Measurements from ENCODE around the gene TBCC. TPM values are rescaled to one million over a fixed set of nuclear protein-coding genes. Genes with fewer than 3 reads are reported as not detected.

TBCC gene
- total and polyA plus RNA-seq, 4 donors, result 21.6 to 38.0 (median 22.1) TPM

DNA sequence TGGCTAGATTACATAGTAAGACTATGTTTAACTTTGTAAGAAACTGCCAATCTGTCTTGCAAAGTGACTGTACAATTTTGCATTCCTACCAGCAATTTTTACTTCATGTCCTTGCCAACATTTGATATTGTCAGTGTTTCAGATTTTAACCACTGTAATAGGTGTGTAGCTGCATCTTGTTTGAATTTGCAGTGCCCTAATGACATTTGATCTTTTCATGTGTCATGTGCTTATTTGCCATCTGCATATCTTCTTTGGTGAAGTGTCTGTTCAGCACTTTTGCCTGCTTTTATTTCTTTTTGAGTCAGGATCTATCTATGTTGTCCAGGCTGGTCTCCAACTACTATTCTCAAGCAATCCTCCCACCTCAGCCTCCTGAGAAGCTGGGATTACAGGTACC is 21.1 kb downstream of the TBCC start:
- DNase-seq, result no peak
- Histone ChIP-seq H3K27me3 (ENCODE audit: control insufficient read depth in 3 of 3, insufficient read depth in 3 of 3, low read length in 2 of 3) (no peaks in the 10 kb centered on the region), H3K4me3 (no peak overlapping the region), H3K27ac (ENCODE audit: low read depth in 1 of 2, low read length in 1 of 2) (no peak overlapping the region), H3K9me3 (ENCODE audit: control insufficient read depth in 4 of 4, insufficient read depth in 3 of 4, low read length in 3 of 4) (no peaks in the 10 kb centered on the region), H3K4me1 (ENCODE audit: control insufficient read depth in 5 of 5, insufficient read depth in 5 of 5, low read length in 5 of 5) (peaks cover 0 to 5% (median 3%) of the 10 kb centered on the region in 5 donors), H3K36me3 (ENCODE audit: control insufficient read depth in 4 of 4, insufficient read depth in 4 of 4, low read length in 4 of 4) (peaks cover 0 to 2% (median 0%) of the 10 kb centered on the region in 4 donors), H3K9ac (ENCODE audit: insufficient read depth in 1 of 2, low read length in 2 of 2) (no peak overlapping the region)
- no peak for TF ChIP-seq CTCF (IDR thresholded peaks at IDR 0.05; ENCODE audit: control extremely low read depth, extremely low read depth)
- no peak for ATAC-seq (ENCODE audit: insufficient read depth, low FRiP score)

GRCh38 chr6:42722497-42722896 is 23.4 kb downstream of the TBCC start, which contains the start of gene PRPH2:
TSS of gene PRPH2 (minus strand) at chr6:42722597. CDS start at chr6:42722334, 263 bp downstream.
- peaks cover 0 to 2% (median 0%) of the 10 kb centered on the region in 4 donors for H3K36me3 ChIP-seq (ENCODE audit: control insufficient read depth in 4 of 4, insufficient read depth in 4 of 4, low read length in 4 of 4)
- no peak within 1 kb of the TSS for H3K9ac ChIP-seq (ENCODE audit: insufficient read depth in 1 of 2, low read length in 2 of 2)
- no peaks in the 10 kb centered on the region for H3K9me3 ChIP-seq (ENCODE audit: control insufficient read depth in 4 of 4, insufficient read depth in 3 of 4, low read length in 3 of 4)
- peaks cover 0 to 5% (median 3%) of the 10 kb centered on the region in 5 donors for H3K4me1 ChIP-seq (ENCODE audit: control insufficient read depth in 5 of 5, insufficient read depth in 5 of 5, low read length in 5 of 5)
- DNase-seq (no peak), ATAC-seq (ENCODE audit: insufficient read depth, low FRiP score) (no peak)
- no peak within 1 kb of the TSS for H3K27ac ChIP-seq (ENCODE audit: low read depth in 1 of 2, low read length in 1 of 2)
- no peak for TF ChIP-seq CTCF (IDR thresholded peaks at IDR 0.05; ENCODE audit: control extremely low read depth, extremely low read depth)
- no peaks in the 10 kb centered on the region for H3K27me3 ChIP-seq (ENCODE audit: control insufficient read depth in 3 of 3, insufficient read depth in 3 of 3, low read length in 2 of 3)
- 95 to 97% methylated on average over 6 of the region's 6 CpGs for WGBS, 2 donors
- no peak within 1 kb of the TSS for H3K4me3 ChIP-seq

DNA sequence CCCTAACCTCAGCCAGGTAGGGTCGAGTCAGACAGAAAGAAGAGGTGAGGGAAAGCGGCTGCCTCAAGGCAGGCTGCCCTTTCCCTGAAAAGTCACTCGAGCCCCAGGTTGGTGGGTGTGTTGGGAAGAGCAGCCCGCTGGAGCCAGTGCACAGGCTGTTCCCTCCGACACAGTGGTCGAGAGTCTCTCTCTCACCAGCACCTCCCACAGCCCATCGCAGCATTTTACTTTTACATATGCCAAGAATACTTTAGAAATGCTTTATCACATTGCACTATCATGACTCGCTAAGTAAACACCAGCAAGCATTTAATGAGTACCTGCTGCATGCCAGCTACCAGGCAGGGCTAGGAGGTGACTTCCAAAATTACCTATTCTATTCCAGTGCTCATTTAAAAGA is 25.2 kb downstream of the TBCC start:
- Histone ChIP-seq H3K4me3 (no peak overlapping the region), H3K4me1 (ENCODE audit: control insufficient read depth in 5 of 5, insufficient read depth in 5 of 5, low read length in 5 of 5) (peaks cover 0 to under 1% (median 0%) of the 10 kb centered on the region in 5 donors), H3K9me3 (ENCODE audit: control insufficient read depth in 4 of 4, insufficient read depth in 3 of 4, low read length in 3 of 4) (no peaks in the 10 kb centered on the region), H3K27me3 (ENCODE audit: control insufficient read depth in 3 of 3, insufficient read depth in 3 of 3, low read length in 2 of 3) (no peaks in the 10 kb centered on the region), H3K9ac (ENCODE audit: insufficient read depth in 1 of 2, low read length in 2 of 2) (no peak overlapping the region), H3K36me3 (ENCODE audit: control insufficient read depth in 4 of 4, insufficient read depth in 4 of 4, low read length in 4 of 4) (peaks cover 0 to 2% (median 0%) of the 10 kb centered on the region in 4 donors), H3K27ac (ENCODE audit: low read depth in 1 of 2, low read length in 1 of 2) (no peak overlapping the region)
- no peak for TF ChIP-seq CTCF (IDR thresholded peaks at IDR 0.05; ENCODE audit: control extremely low read depth, extremely low read depth)
- ATAC-seq (ENCODE audit: insufficient read depth, low FRiP score), result no peak
- no peak for DNase-seq
- 69 to 81% methylated on average over 8 of the region's 8 CpGs for WGBS, 2 donors

DNA sequence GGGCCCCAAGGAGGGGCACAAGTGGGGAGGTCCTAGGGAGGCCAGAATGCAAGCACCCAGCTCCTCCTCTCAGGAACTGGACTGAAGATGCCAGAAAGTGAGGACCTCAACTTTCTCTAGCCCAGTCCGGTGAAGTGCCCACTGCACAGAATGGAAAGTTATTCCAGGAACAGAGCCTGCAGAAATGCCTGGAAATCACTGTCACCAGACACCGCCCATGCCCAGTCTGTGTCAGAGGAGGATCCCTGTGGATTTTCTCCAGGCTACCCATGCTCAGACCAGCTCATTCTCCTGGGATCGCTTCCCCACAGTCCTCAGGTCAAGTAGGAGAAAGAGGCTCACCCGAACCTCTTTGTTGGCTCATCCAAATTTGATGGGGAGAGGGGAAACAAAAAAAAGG is 30.0 kb downstream of the TBCC start:
- H3K27ac ChIP-seq (ENCODE audit: low read depth in 1 of 2, low read length in 1 of 2), result no peak overlapping the region
- DNase-seq (no peak), ATAC-seq (ENCODE audit: insufficient read depth, low FRiP score) (no peak)
- WGBS, 2 donors, result 90% methylated on average over 4 of the region's 4 CpGs
- no peaks in the 10 kb centered on the region for H3K27me3 ChIP-seq (ENCODE audit: control insufficient read depth in 3 of 3, insufficient read depth in 3 of 3, low read length in 2 of 3)
- peaks cover 0 to 3% (median 0%) of the 10 kb centered on the region in 4 donors for H3K9me3 ChIP-seq (ENCODE audit: control insufficient read depth in 4 of 4, insufficient read depth in 3 of 4, low read length in 3 of 4)
- no peaks in the 10 kb centered on the region for H3K36me3 ChIP-seq (ENCODE audit: control insufficient read depth in 4 of 4, insufficient read depth in 4 of 4, low read length in 4 of 4)
- no peak overlapping the region for H3K4me3 ChIP-seq
- H3K4me1 ChIP-seq (ENCODE audit: control insufficient read depth in 5 of 5, insufficient read depth in 5 of 5, low read length in 5 of 5), result no peaks in the 10 kb centered on the region
- no peak overlapping the region for H3K9ac ChIP-seq (ENCODE audit: insufficient read depth in 1 of 2, low read length in 2 of 2)
- TF ChIP-seq CTCF (IDR thresholded peaks at IDR 0.05; ENCODE audit: control extremely low read depth, extremely low read depth), result no peak

Measured in lung (tissue), 12 donors.